WERI-Rb-1 (cell line): ENCODE data around the gene VIP.

ENCODE experiments used
- DNase-seq: peaks from one replicate; pipeline ENCODE4 v3.0.0-alpha.2; 2020
- H3K27ac ChIP-seq: fragments of 250-450 bp; sonication (Bioruptor Pico); 2 replicates; pipeline ENCODE4 v1.5.1; 2020; ENCODE audit warnings: mild to moderate bottlenecking, moderate library complexity
- H3K27me3 ChIP-seq: fragments of 250-450 bp; sonication (Bioruptor Pico); 2 replicates; pipeline ENCODE4 v1.5.1; 2021; ENCODE audit warnings: mild to moderate bottlenecking, low read depth, moderate library complexity; ENCODE audit not compliant: insufficient read depth, severe bottlenecking
- H3K36me3 ChIP-seq: fragments of 250-450 bp; sonication (Bioruptor Pico); 2 replicates; pipeline ENCODE4 v1.5.1; 2020; ENCODE audit warnings: mild to moderate bottlenecking, moderate library complexity
- H3K4me3 ChIP-seq: 2 replicates; pipeline ENCODE4 v1.5.1; 2011; ENCODE audit warnings: low read depth, mild to moderate bottlenecking, control low read depth, low read length
- H3K9me3 ChIP-seq: fragments of 250-450 bp; sonication (Bioruptor Pico); 2 replicates; pipeline ENCODE4 v1.5.1; 2021; ENCODE audit warnings: mild to moderate bottlenecking, moderate library complexity; ENCODE audit not compliant: severe bottlenecking
- CTCF ChIP-seq: IDR thresholded peaks from 2 replicates; pipeline ENCODE4 v1.5.1; 2011; ENCODE audit warnings: low read depth, mild to moderate bottlenecking, control low read depth, inconsistent platforms, low read length

VIP gene

DNA sequence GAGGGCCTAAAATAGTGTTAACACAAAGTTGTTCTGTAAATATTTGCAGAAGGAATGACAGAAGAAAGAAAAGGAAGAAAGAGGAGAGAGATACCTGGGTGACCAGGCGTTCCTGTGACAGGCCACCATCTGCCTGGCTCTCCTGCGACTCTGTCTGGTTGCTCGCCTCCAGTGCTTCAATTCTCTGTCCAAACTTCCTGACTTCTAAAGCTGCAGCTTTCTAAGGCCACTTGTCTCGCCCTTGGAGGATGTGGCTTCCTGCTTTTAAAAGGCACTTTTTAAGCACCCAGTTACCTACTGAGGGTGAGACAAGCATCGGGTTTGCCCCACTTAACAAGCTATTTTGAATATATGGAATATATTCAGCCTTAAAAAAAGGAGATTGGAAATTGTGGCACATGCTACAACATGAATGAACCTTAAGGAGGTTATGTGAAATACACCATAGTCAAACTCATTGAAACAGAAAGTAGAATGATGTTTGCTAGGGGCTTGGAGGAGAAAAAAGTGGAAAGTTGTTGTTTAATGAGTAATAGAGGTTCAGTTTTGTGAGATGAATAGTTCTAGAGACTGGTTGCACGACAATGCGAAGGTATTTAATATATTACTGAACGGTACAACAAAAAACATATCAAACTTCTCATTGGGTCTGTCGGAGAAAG is 32.8 kb downstream of the VIP start:
- H3K4me3 ChIP-seq, result no peak overlapping the region
- TF ChIP-seq CTCF, result no peak
- no peak overlapping the region for H3K27ac ChIP-seq
- DNase-seq, result no peak
- no peaks in the 10 kb centered on the region for H3K36me3 ChIP-seq
- no peaks in the 10 kb centered on the region for H3K9me3 ChIP-seq
- H3K27me3 ChIP-seq, result peaks cover 2% of the 10 kb centered on the region

DNA sequence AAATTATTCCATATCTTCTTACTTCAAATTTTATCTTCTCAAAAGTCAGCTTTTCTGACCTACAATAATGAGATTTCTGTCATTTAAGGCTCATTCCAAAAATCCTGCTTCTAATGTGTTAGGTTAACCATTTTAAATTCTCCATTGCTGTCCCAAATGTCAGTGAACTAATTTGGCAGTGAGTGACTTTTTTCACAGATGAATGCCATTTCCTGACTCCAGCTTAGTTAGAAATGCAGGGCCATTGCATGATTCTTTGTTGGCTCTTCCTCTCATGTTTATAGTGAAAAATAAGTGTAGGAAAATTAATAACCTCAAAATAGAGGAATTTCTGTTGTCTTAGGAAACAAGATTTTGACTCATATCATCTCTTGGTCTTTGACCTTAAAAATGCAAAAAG is 44.1 kb downstream of the VIP start:
- no peak overlapping the region for H3K4me3 ChIP-seq
- H3K27ac ChIP-seq, result no peak overlapping the region
- H3K9me3 ChIP-seq, result no peaks in the 10 kb centered on the region
- TF ChIP-seq CTCF, result no peak
- H3K27me3 ChIP-seq, result no peaks in the 10 kb centered on the region
- no peaks in the 10 kb centered on the region for H3K36me3 ChIP-seq
- DNase-seq, result no peak

- DNase-seq, result no peak
- Histone ChIP-seq H3K36me3 (no peaks in the 10 kb centered on the region), H3K27me3 (no peaks in the 10 kb centered on the region), H3K27ac (no peak overlapping the region), H3K4me3 (no peak overlapping the region), H3K9me3 (no peaks in the 10 kb centered on the region)
- no peak for TF ChIP-seq CTCF
Measured at GRCh38 chr6:152804150-152804549, 53.6 kb downstream of the VIP start.
